GM12878 (cell line): ENCODE results near the gene PTPRS. TPM values are rescaled to one million over a fixed set of nuclear protein-coding genes. Genes with fewer than 3 reads are reported as not detected.

Experiments
- ATAC-seq: fragments of 200-7000 bp; cut with Tn5 transposase; 3 replicates; pipeline ENCODE4 v1.9.1; 2020; ENCODE audit warnings: mild to moderate bottlenecking, moderate library complexity
- BruUV-seq: library from RNA; stranded (reverse); fragments of 400-500 nt; replicated peaks from 2 replicates; lab custom pipeline; 2021; lab: Mats Ljungman, UMichigan
- CTCF ChIA-PET: fragments of 300-600 bp; sonication (Branson Sonifier 250); formaldehyde crosslinking; extraction: SDS; loops from one replicate; lab custom pipeline; 2021; ENCODE audit warnings: inconsistent platforms; lab: Yijun Ruan, JAX
- POLR2A ChIA-PET: fragments of 350-600 bp; formaldehyde crosslinking; extraction: SDS; loops from one replicate; lab custom pipeline; 2021; ENCODE audit warnings: inconsistent platforms; lab: Charles Lee
- RAD21 ChIA-PET: fragments of 300-600 bp; sonication (Branson Sonifier 250); formaldehyde crosslinking; loops from one replicate; lab custom pipeline; 2023; ENCODE audit warnings: antibody characterized with exemption; ENCODE audit not compliant: unreplicated experiment; lab: Charles Lee
- SMC1A ChIA-PET: fragments of 300-600 bp; sonication (Branson Sonifier 250); formaldehyde crosslinking; loops from one replicate; lab custom pipeline; 2023; ENCODE audit not compliant: unreplicated experiment, uncharacterized antibody; lab: Charles Lee
- DNase-seq: peaks from one replicate; pipeline ENCODE4 v3.0.0-alpha.2; 2011; ENCODE audit warnings: low read depth, low spot score
- FAIRE-seq: peaks from 3 replicates; lab custom pipeline; 2011; peaks lifted over from hg19 to GRCh38; lab: Jason Lieb, UNC
- H2AFZ ChIP-seq: 2 replicates; pipeline ENCODE4 v1.6.0; 2011; ENCODE audit warnings: low read depth, low read length, control low read depth; ENCODE audit not compliant: control insufficient read depth
- H3K27ac ChIP-seq: 2 replicates; pipeline ENCODE4 v1.5.1; 2011; ENCODE audit warnings: control low read depth; ENCODE audit not compliant: control insufficient read depth, insufficient read depth
- H3K27me3 ChIP-seq, 2 experiments: replicated peaks in 1 of 2; 2 replicates each; pipeline versions ENCODE4 v1.6.0 to v1.6.1; 2011; ENCODE audit warnings: low read length in 1 of 2; ENCODE audit not compliant: control insufficient read depth in 2 of 2, insufficient read depth in 2 of 2
- H3K36me3 ChIP-seq, 2 experiments: 2 replicates each; pipeline ENCODE4 v1.5.1; 2011; ENCODE audit warnings: low read length in 1 of 2; ENCODE audit not compliant: control insufficient read depth in 2 of 2, insufficient read depth in 2 of 2
- H3K4me1 ChIP-seq: 2 replicates; pipeline ENCODE4 v1.6.1; 2011; ENCODE audit warnings: mild to moderate bottlenecking, low read length, moderate library complexity, mixed read lengths; ENCODE audit not compliant: control insufficient read depth, insufficient read depth
- H3K4me2 ChIP-seq: 2 replicates; pipeline ENCODE4 v1.6.0; 2011; ENCODE audit warnings: control low read depth; ENCODE audit not compliant: control insufficient read depth, insufficient read depth
- H3K4me3 ChIP-seq: fragments of 200-600 bp; sonication (generic); 2 replicates; pipeline ENCODE4 v1.5.1; 2016
- H3K79me2 ChIP-seq: 2 replicates; pipeline ENCODE4 v1.6.0; 2011; ENCODE audit warnings: low read length; ENCODE audit not compliant: control insufficient read depth, insufficient read depth
- H3K9ac ChIP-seq: 2 replicates; pipeline ENCODE4 v1.8.0; 2011; ENCODE audit warnings: low read length, control low read depth, mixed read lengths; ENCODE audit not compliant: control insufficient read depth, insufficient read depth
- H3K9me3 ChIP-seq: replicated peaks from 3 replicates; pipeline ENCODE4 v1.5.1; 2011; ENCODE audit warnings: mild to moderate bottlenecking, low read length; ENCODE audit not compliant: control insufficient read depth, insufficient read depth
- H4K20me1 ChIP-seq: 2 replicates; pipeline ENCODE4 v1.6.0; 2011; ENCODE audit not compliant: control insufficient read depth, insufficient read depth
- CEBPB ChIP-seq, 2 experiments: fragments of 150-350 bp in 1 of 2; IDR thresholded peaks; 2 replicates each; pipeline ENCODE4 v1.6.1; 2012 to 2014; ENCODE audit warnings: low read depth in 2 of 2, low read length in 2 of 2, borderline replicate concordance in 1 of 2, inconsistent platforms in 1 of 2
- CHD2 ChIP-seq: IDR thresholded peaks from 2 replicates; pipeline ENCODE4 v1.6.1; 2011; ENCODE audit warnings: low read depth, low read length, improper control_type of control experiment, borderline replicate concordance
- ETV6 ChIP-seq, 2 experiments: fragments of 450-650 bp in 1 of 2; IDR thresholded peaks in 1 of 2; conservative IDR thresholded peaks in 1 of 2; 2 replicates each; pipeline ENCODE4 v1.6.1; 2014; ENCODE audit warnings: antibody characterized with exemption in 1 of 2, borderline replicate concordance in 1 of 2, low read depth in 1 of 2, mild to moderate bottlenecking in 1 of 2, moderate library complexity in 1 of 2
- KAT2A ChIP-seq: conservative IDR thresholded peaks from 2 replicates; pipeline ENCODE4 v1.6.1; 2011; ENCODE audit warnings: low read depth, low read length; ENCODE audit not compliant: control insufficient read depth
- NR2C2 ChIP-seq: IDR thresholded peaks from 2 replicates; pipeline ENCODE4 v1.6.1; 2011; ENCODE audit warnings: borderline replicate concordance, low read depth; ENCODE audit not compliant: control insufficient read depth, insufficient read length
- WGBS: methylation state at CpG from one replicate; pipeline ENCODE4 v1.1.6; 2016; ENCODE audit warnings: low lambda C conversion rate; ENCODE audit not compliant: insufficient replicate concordance, insufficient coverage; ENCODE audit errors: missing lambda C conversion rate; 5-methylcytosine and 5-hydroxymethylcytosine counted together
- in situ Hi-C: fragments of 300-500 bp; cut with MboI; formaldehyde crosslinking; loops from 9 replicates; pipeline ENCODE4 v1.14.3; 2018; ENCODE audit warnings: mixed read lengths
- intact Hi-C: fragments of 100-400 bp; cut with micrococcal nuclease; formaldehyde crosslinking; loops from one replicate; pipeline ENCODE4 v1.14.2; 2022; ENCODE audit not compliant: unreplicated experiment
- polyA plus RNA-seq, 11 experiments: library from polyadenylated mRNA; depleted of rRNA in 4 of 11; unstranded in 6 of 11; stranded (reverse) in 5 of 11; fragments of >200 nt; fragmentation: Nextera tagmentation in 4 of 11; fragmentation: Illumina TruSeq in 1 of 11; extraction: Ambion mirVana in 4 of 11; extraction: Trizol in 1 of 11; gene quantifications; 1 replicate in 1 of 11; 2 replicates in 10 of 11; pipeline versions ENCODE4 v1.2.1 to v1.2.3, GENCODE V29; 2011 to 2016; ENCODE audit warnings: inconsistent platforms in 2 of 11, missing spikeins in 2 of 11, low read depth in 1 of 11
- total RNA-seq, 4 experiments: library from RNA; depleted of rRNA in 3 of 4; stranded (reverse); fragments of >200 nt in 3 of 4; fragmentation: Illumina TruSeq in 1 of 4; extraction: Trizol in 1 of 4; gene quantifications; 2 replicates each; pipeline versions ENCODE4 v1.2.1 to v1.2.3, GENCODE V29; 2013 to 2021
- TF ChIP-seq, protein P1 (sequence below): fragments of 450-650 bp; IDR thresholded peaks from 2 replicates; pipeline ENCODE4 v1.6.1; 2017; ENCODE audit warnings: mild to moderate bottlenecking
- TF ChIP-seq, protein P2 (sequence below): fragments of 450-650 bp; formaldehyde crosslinking; IDR thresholded peaks from 2 replicates; pipeline ENCODE4 v1.5.0; 2022; ENCODE audit warnings: mild to moderate bottlenecking, missing genetic modification characterization

Gene PTPRS
- total and polyA plus RNA-seq, 10 of the 15 experiments (the other 5 are each of a cell fraction or from before 2014, with no cell fraction given) = 0.09 to 32.1 (median 0.71) TPM

DNA sequence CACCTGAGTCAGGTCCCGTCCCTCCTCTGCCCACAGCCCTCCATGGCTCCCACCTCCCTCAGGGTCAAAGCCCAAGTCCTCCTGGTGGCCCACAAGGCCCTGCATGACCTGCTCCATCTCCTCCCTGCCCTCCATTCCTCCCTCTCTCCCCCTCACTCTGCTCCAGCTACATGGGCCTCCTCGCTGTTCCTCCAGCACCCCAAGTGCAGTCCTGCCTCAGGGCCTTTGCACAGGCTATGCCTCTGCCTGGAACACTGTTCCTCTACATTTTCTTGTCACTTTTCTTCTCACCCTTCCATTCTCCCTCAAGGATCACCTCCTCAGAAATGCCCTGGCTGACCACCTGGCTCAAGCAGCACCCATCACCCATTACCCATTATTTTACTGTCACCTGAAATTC, 41.5 kb downstream of the PTPRS start:
- SMC1A ChIA-PET = no interaction called here
- Histone ChIP-seq H2AFZ (no peak overlapping the region), H4K20me1 (no peaks in the 10 kb centered on the region)
- ATAC-seq = no peak
- POLR2A ChIA-PET = no interaction called here
- TF ChIP-seq, protein P1, sequence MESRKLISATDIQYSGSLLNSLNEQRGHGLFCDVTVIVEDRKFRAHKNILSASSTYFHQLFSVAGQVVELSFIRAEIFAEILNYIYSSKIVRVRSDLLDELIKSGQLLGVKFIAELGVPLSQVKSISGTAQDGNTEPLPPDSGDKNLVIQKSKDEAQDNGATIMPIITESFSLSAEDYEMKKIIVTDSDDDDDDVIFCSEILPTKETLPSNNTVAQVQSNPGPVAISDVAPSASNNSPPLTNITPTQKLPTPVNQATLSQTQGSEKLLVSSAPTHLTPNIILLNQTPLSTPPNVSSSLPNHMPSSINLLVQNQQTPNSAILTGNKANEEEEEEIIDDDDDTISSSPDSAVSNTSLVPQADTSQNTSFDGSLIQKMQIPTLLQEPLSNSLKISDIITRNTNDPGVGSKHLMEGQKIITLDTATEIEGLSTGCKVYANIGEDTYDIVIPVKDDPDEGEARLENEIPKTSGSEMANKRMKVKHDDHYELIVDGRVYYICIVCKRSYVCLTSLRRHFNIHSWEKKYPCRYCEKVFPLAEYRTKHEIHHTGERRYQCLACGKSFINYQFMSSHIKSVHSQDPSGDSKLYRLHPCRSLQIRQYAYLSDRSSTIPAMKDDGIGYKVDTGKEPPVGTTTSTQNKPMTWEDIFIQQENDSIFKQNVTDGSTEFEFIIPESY = no peak
- TF ChIP-seq KAT2A = no peak
- TF ChIP-seq, protein P2, sequence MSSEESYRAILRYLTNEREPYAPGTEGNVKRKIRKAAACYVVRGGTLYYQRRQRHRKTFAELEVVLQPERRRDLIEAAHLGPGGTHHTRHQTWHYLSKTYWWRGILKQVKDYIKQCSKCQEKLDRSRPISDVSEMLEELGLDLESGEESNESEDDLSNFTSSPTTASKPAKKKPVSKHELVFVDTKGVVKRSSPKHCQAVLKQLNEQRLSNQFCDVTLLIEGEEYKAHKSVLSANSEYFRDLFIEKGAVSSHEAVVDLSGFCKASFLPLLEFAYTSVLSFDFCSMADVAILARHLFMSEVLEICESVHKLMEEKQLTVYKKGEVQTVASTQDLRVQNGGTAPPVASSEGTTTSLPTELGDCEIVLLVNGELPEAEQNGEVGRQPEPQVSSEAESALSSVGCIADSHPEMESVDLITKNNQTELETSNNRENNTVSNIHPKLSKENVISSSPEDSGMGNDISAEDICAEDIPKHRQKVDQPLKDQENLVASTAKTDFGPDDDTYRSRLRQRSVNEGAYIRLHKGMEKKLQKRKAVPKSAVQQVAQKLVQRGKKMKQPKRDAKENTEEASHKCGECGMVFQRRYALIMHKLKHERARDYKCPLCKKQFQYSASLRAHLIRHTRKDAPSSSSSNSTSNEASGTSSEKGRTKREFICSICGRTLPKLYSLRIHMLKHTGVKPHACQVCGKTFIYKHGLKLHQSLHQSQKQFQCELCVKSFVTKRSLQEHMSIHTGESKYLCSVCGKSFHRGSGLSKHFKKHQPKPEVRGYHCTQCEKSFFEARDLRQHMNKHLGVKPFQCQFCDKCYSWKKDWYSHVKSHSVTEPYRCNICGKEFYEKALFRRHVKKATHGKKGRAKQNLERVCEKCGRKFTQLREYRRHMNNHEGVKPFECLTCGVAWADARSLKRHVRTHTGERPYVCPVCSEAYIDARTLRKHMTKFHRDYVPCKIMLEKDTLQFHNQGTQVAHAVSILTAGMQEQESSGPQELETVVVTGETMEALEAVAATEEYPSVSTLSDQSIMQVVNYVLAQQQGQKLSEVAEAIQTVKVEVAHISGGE (CRISPR knock-in tag) = no peak
- no peak for TF ChIP-seq CHD2
- no peak for TF ChIP-seq NR2C2
- TF ChIP-seq ETV6 (conservative IDR thresholded peaks at IDR 0.05 in 1 of 2, IDR thresholded peaks at IDR 0.05 in 1 of 2; ENCODE audit: borderline replicate concordance in 1 of 2, low read depth in 1 of 2) = no peak
- no peak for TF ChIP-seq CEBPB (IDR thresholded peaks at IDR 0.05; ENCODE audit: borderline replicate concordance in 1 of 2, low read depth in 2 of 2, low read length in 2 of 2)
- TF ChIP-seq, all 136 proteins: peak for 0
- Histone ChIP-seq H3K4me1 (no peaks in the 10 kb centered on the region), H3K4me3 (no peak overlapping the region), H3K27ac (no peak overlapping the region), H3K36me3 (no peaks in the 10 kb centered on the region), H3K27me3 (no peaks in the 10 kb centered on the region), H3K9ac (no peak overlapping the region), H3K79me2 (no peaks in the 10 kb centered on the region), H3K9me3 (no peaks in the 10 kb centered on the region; the same call in 2 of the 3 replicates), H3K4me2 (no peak overlapping the region)
- in situ Hi-C loops = no loop called here
- no TSS peak for BruUV-seq
- ChIA-PET CTCF (no interaction called here), RAD21 (no interaction called here)
- WGBS = 42% methylated on average over 1 of the region's 2 CpGs
- FAIRE-seq = no peak
- no peak for DNase-seq
- intact Hi-C loops = no loop called here
